K562 (cell line): ENCODE measurements around the gene DCAF15. TPM values are rescaled to one million over a fixed set of nuclear protein-coding genes. Genes with fewer than 3 reads are reported as not detected.
A peak's percentile ranks its signal among the peaks of the same experiment; 100 is the strongest.

Source experiments
- ASH1L ChIP-seq: fragments of 450-650 bp; IDR thresholded peaks from 2 replicates; pipeline ENCODE4 v1.6.1; 2018; ENCODE audit warnings: borderline replicate concordance, mild to moderate bottlenecking, low read depth; ENCODE audit not compliant: partially characterized antibody
- CREB3L1 ChIP-seq: fragments of 450-650 bp; IDR thresholded peaks from 2 replicates; pipeline ENCODE4 v1.6.1; 2014; ENCODE audit warnings: low read depth, mild to moderate bottlenecking, moderate library complexity, borderline replicate concordance
- DMBX1 ChIP-seq: fragments of 250-450 bp; sonication (Bioruptor Pico); IDR thresholded peaks from 2 replicates; pipeline ENCODE4 v1.8.0; 2022; ENCODE audit warnings: inconsistent platforms, mild to moderate bottlenecking, moderate library complexity, borderline replicate concordance
- ESRRA ChIP-seq: fragments of 450-650 bp; IDR thresholded peaks from 2 replicates; pipeline ENCODE4 v1.6.1; 2014; ENCODE audit warnings: low read depth, mild to moderate bottlenecking, moderate library complexity, borderline replicate concordance
- HMBOX1 ChIP-seq: sonication (generic); IDR thresholded peaks from 2 replicates; pipeline ENCODE4 v1.6.1; 2016
- IFI16 ChIP-seq: fragments of 250-450 bp; sonication (Bioruptor Pico); IDR thresholded peaks from 2 replicates; pipeline ENCODE4 v2.1.2; 2022; ENCODE audit warnings: mild to moderate bottlenecking, inconsistent platforms
- L3MBTL2 ChIP-seq: fragments of 450-650 bp; IDR thresholded peaks from 2 replicates; pipeline ENCODE4 v1.6.1; 2016; ENCODE audit warnings: mild to moderate bottlenecking, moderate library complexity
- NFYB ChIP-seq: IDR thresholded peaks from 2 replicates; pipeline ENCODE4 v1.6.1; 2011; ENCODE audit warnings: mild to moderate bottlenecking, moderate library complexity; ENCODE audit not compliant: insufficient read length; ENCODE audit errors: extremely low read depth
- NR1H2 ChIP-seq: sonication (generic); formaldehyde crosslinking; IDR thresholded peaks from 2 replicates; pipeline ENCODE4 v1.4.0; 2020; ENCODE audit warnings: mild to moderate bottlenecking, missing genetic modification reagents
- PHF20 ChIP-seq: fragments of 450-650 bp; IDR thresholded peaks from 2 replicates; pipeline ENCODE4 v1.6.1; 2018; ENCODE audit not compliant: partially characterized antibody
- RAD21 ChIP-seq, 2 experiments: fragments of 250-450 bp in 1 of 2; fragments of 450-650 bp in 1 of 2; sonication (Bioruptor Pico) in 1 of 2; formaldehyde crosslinking in 1 of 2; IDR thresholded peaks in 1 of 2; conservative IDR thresholded peaks in 1 of 2; 2 replicates each; pipeline versions ENCODE4 v1.4.0 to v1.8.0; 2020 to 2022; ENCODE audit warnings: mild to moderate bottlenecking in 2 of 2, moderate library complexity in 1 of 2
- TBP ChIP-seq: optimal IDR thresholded peaks from 2 replicates; pipeline ENCODE3; 2011; ENCODE audit warnings: low read depth, low read length, improper control_type of control experiment
- TFAP4 ChIP-seq: sonication (generic); formaldehyde crosslinking; IDR thresholded peaks from 2 replicates; pipeline ENCODE4 v1.8.0; 2022; ENCODE audit warnings: missing genetic modification reagents, mild to moderate bottlenecking, moderate library complexity, borderline replicate concordance
- ZNF253 ChIP-seq: fragments of 250-450 bp; sonication (Bioruptor Pico); conservative IDR thresholded peaks from 2 replicates; pipeline ENCODE4 v1.6.1; 2021; ENCODE audit warnings: mild to moderate bottlenecking
- ZNF644 ChIP-seq: fragments of 200-800 bp; sonication (Bioruptor generic); IDR thresholded peaks from 2 replicates; pipeline ENCODE4 v1.6.1; 2016; ENCODE audit warnings: low read depth, missing genetic modification characterization, missing compliant biosample characterization
- ZNF766 ChIP-seq: fragments of 200-800 bp; sonication (Bioruptor generic); conservative IDR thresholded peaks from 2 replicates; pipeline ENCODE4 v1.6.1; 2016; ENCODE audit warnings: missing genetic modification characterization, missing compliant biosample characterization
- ZNF785 ChIP-seq: fragments of 250-450 bp; sonication (Bioruptor Pico); IDR thresholded peaks from 2 replicates; pipeline ENCODE4 v1.4.0; 2020; ENCODE audit warnings: mild to moderate bottlenecking
- polyA plus RNA-seq, 8 experiments: library from polyadenylated mRNA; depleted of rRNA in 4 of 8; stranded (reverse) in 5 of 8; unstranded in 3 of 8; fragments of >200 nt; fragmentation: Nextera tagmentation in 2 of 8; fragmentation: Illumina TruSeq in 1 of 8; extraction: Ambion mirVana in 2 of 8; extraction: Trizol in 1 of 8; gene quantifications; 2 replicates each; pipeline versions ENCODE4 v1.2.1 to v1.2.3, GENCODE V29; 2011 to 2014; ENCODE audit warnings: inconsistent platforms in 1 of 8, missing spikeins in 1 of 8
- total RNA-seq, 7 experiments: library from RNA; depleted of rRNA in 6 of 7; stranded (reverse); fragments of >200 nt in 6 of 7; fragmentation: Illumina TruSeq in 2 of 7; extraction: Trizol in 2 of 7; gene quantifications; 2 replicates each; pipeline versions ENCODE4 v1.2.1 to v1.2.3, GENCODE V29; 2011 to 2021; ENCODE audit warnings: low replicate concordance in 1 of 7
- TF ChIP-seq, protein P1 (sequence below), 2 experiments: fragments of 250-450 bp in 1 of 2; fragments of 450-650 bp in 1 of 2; sonication (Bioruptor Pico) in 1 of 2; IDR thresholded peaks; 2 replicates each; pipeline versions ENCODE4 v1.6.1 to v1.8.0; 2016 to 2021; ENCODE audit warnings: mild to moderate bottlenecking in 2 of 2, moderate library complexity in 2 of 2, missing compliant biosample characterization in 1 of 2, missing genetic modification characterization in 1 of 2
- TF ChIP-seq, protein P2 (sequence below): sonication (generic); formaldehyde crosslinking; IDR thresholded peaks from 2 replicates; pipeline ENCODE4 v1.9.0; 2022; ENCODE audit warnings: mild to moderate bottlenecking, missing genetic modification reagents
- TF ChIP-seq, protein P3 (sequence below), 3 experiments: IDR thresholded peaks in 2 of 3; conservative IDR thresholded peaks in 1 of 3; 2 replicates each; pipeline ENCODE4 v1.5.1; 2011 to 2012; ENCODE audit warnings: low read length in 3 of 3, mild to moderate bottlenecking in 3 of 3, control low read depth in 2 of 3, improper control_type of control experiment in 1 of 3, inconsistent platforms in 1 of 3, low read depth in 1 of 3, mixed read lengths in 1 of 3, moderate library complexity in 1 of 3; ENCODE audit not compliant: insufficient read depth in 2 of 3

DCAF15 gene
- total and polyA plus RNA-seq, 9 of the 15 experiments (the other 6 are each of a cell fraction or from before 2014, with no cell fraction given), result 0.17 to 68.5 (median 27.7) TPM

DNA sequence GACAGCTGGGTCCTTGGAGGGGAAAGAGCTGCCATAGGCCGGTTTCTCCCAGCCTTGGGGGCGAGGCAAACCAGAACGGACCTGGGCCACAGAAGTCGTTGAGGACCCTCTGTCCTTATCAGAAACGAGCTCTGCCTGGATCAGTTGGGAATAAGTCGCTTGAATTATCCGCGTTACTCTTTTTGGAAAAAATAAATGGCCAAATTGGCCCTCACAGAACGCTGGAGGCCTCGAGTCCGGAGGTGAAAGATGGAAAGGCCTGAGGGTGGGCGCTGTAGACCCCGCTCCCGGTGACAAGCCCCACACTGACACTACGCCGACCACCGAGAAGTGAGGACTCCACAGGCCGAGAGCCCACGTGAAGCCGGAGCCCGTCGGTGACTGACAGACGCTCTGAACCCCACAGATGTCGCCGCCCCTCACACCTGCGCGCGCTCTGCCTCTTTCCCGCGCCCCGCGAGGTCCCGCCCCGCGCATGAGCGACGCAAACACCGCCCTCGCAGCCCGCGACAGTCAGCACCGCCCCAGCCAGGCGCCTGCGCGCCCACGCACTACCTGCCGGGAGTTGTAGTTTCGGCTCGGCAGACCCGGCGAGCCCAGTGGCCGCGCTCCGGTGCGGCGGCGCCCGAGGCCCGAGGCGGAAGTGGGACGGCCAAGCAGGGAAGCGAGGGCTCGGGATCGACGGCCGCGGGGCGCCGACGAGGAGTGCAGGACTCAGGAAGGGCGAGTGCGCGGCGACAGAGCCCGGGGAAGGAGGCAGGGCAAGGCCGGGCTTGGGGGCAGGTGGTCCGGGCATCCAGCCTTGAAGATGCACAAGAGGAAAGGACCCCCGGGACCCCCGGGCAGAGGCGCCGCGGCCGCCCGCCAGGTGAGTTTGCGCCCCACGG lies 46.4 kb upstream of the DCAF15 start, which contains the start of the genes BRME1 and CC2D1A (continued):
- TF ChIP-seq CREB3L1, result peak; percentile 88
- no peak for TF ChIP-seq ZNF644 (tag)
- TF ChIP-seq ASH1L, result no peak
- TF ChIP-seq, protein P1, sequence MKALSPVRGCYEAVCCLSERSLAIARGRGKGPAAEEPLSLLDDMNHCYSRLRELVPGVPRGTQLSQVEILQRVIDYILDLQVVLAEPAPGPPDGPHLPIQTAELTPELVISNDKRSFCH (CRISPR knock-in tag; IDR thresholded peaks at IDR 0.05), result no peak
- TF ChIP-seq, protein P1 (tag; IDR thresholded peaks at IDR 0.05), result peak; percentile 85
- TF ChIP-seq, protein P2, sequence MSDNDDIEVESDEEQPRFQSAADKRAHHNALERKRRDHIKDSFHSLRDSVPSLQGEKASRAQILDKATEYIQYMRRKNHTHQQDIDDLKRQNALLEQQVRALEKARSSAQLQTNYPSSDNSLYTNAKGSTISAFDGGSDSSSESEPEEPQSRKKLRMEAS, result peak; percentile 99
- TF ChIP-seq ZNF253 (CRISPR knock-in tag), result no peak
- TF ChIP-seq HMBOX1, result no peak
- no peak for TF ChIP-seq NFYB
- peak; percentile 100 for TF ChIP-seq L3MBTL2
- TF ChIP-seq NR1H2, result peak; percentile 36; the same call in 1 of the 2 replicates
- no peak for TF ChIP-seq IFI16
- TF ChIP-seq ZNF785 (CRISPR knock-in tag), result no peak
- TF ChIP-seq, protein P3, sequence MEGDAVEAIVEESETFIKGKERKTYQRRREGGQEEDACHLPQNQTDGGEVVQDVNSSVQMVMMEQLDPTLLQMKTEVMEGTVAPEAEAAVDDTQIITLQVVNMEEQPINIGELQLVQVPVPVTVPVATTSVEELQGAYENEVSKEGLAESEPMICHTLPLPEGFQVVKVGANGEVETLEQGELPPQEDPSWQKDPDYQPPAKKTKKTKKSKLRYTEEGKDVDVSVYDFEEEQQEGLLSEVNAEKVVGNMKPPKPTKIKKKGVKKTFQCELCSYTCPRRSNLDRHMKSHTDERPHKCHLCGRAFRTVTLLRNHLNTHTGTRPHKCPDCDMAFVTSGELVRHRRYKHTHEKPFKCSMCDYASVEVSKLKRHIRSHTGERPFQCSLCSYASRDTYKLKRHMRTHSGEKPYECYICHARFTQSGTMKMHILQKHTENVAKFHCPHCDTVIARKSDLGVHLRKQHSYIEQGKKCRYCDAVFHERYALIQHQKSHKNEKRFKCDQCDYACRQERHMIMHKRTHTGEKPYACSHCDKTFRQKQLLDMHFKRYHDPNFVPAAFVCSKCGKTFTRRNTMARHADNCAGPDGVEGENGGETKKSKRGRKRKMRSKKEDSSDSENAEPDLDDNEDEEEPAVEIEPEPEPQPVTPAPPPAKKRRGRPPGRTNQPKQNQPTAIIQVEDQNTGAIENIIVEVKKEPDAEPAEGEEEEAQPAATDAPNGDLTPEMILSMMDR (IDR thresholded peaks at IDR 0.05 in 2 of 3, conservative IDR thresholded peaks at IDR 0.05 in 1 of 3; ENCODE audit: insufficient read depth in 2 of 3, low read depth in 1 of 3, low read length in 3 of 3), result peak in 2 of 3 experiments; percentile 14 to 18; a peak in 2 of 6 replicates
- peak; percentile 87 for TF ChIP-seq TFAP4 (CRISPR knock-in tag)
- TF ChIP-seq TBP, result peak; percentile 66
- no peak for TF ChIP-seq RAD21 (CRISPR knock-in tag; conservative IDR thresholded peaks at IDR 0.05 in 1 of 2, IDR thresholded peaks at IDR 0.05 in 1 of 2)
- TF ChIP-seq PHF20, result peak; percentile 71
- TF ChIP-seq DMBX1 (CRISPR knock-in tag), result peak; percentile 63; the same call in 1 of the 2 replicates
- peak; percentile 58; the same call in 1 of the 2 replicates for TF ChIP-seq ZNF766 (CRISPR knock-in tag)
- TF ChIP-seq ESRRA, result peak; percentile 33; the same call in 1 of the 2 replicates
